Neuronal stem cell (in vitro differentiated cells): ENCODE measurements around the gene HEXD.

ENCODE experiments used
- DNase-seq: peaks from one replicate; pipeline ENCODE4 v3.0.0-alpha.2; 2013; ENCODE audit warnings: low spot score
- H2AFZ ChIP-seq: one replicate; pipeline ENCODE4 v1.6.1; 2013; ENCODE audit warnings: mild to moderate bottlenecking, low read length, inconsistent platforms
- H2AK5ac ChIP-seq: 2 replicates; pipeline ENCODE4 v1.6.1; 2013; ENCODE audit warnings: low read depth, mild to moderate bottlenecking, inconsistent platforms, low read length, moderate library complexity, mixed read lengths
- H2BK120ac ChIP-seq: 2 replicates; pipeline ENCODE4 v1.6.1; 2013; ENCODE audit warnings: low read depth, mild to moderate bottlenecking, inconsistent platforms, low read length, moderate library complexity, mixed read lengths
- H2BK12ac ChIP-seq: one replicate; pipeline ENCODE4 v1.6.1; 2013; ENCODE audit warnings: low read length, inconsistent platforms
- H2BK15ac ChIP-seq: 2 replicates; pipeline ENCODE4 v1.6.1; 2013; ENCODE audit warnings: mild to moderate bottlenecking, low read length, inconsistent platforms, mixed read lengths
- H2BK5ac ChIP-seq: one replicate; pipeline ENCODE4 v1.6.1; 2013; ENCODE audit warnings: inconsistent platforms, mild to moderate bottlenecking, low read length, moderate library complexity
- H3K14ac ChIP-seq: one replicate; pipeline ENCODE4 v1.6.1; 2013; ENCODE audit warnings: low read length, inconsistent platforms
- H3K18ac ChIP-seq: 2 replicates; pipeline ENCODE4 v1.6.1; 2013; ENCODE audit warnings: low read length, inconsistent platforms
- H3K23ac ChIP-seq: 2 replicates; pipeline ENCODE4 v1.6.1; 2013; ENCODE audit warnings: low read depth, mild to moderate bottlenecking, mixed read lengths, low read length, inconsistent platforms; ENCODE audit not compliant: poor library complexity
- H3K27ac ChIP-seq: replicated peaks from 3 replicates; pipeline ENCODE4 v1.5.1; 2013; ENCODE audit warnings: low read length, inconsistent platforms
- H3K27me3 ChIP-seq, 3 experiments: 2 replicates each; pipeline ENCODE4 v1.6.1; 2013; ENCODE audit warnings: low read length in 3 of 3, mild to moderate bottlenecking in 2 of 3, inconsistent platforms in 1 of 3, low read depth in 1 of 3, mixed read lengths in 1 of 3, moderate library complexity in 1 of 3; ENCODE audit not compliant: control insufficient read depth in 3 of 3, insufficient read depth in 3 of 3
- H3K36me3 ChIP-seq, 2 donors: replicated peaks in 1 of 2; 2 replicates each; pipeline ENCODE4 v1.6.1; 2013; ENCODE audit warnings: low read length in 2 of 2; ENCODE audit not compliant: control insufficient read depth in 2 of 2, insufficient read depth in 2 of 2
- H3K4ac ChIP-seq: 2 replicates; pipeline ENCODE4 v1.6.1; 2013; ENCODE audit warnings: inconsistent platforms, mild to moderate bottlenecking, low read length, moderate library complexity
- H3K4me1 ChIP-seq, 2 donors: 1 replicate in 1 of 2; 2 replicates in 1 of 2; pipeline ENCODE4 v1.6.1; 2013; ENCODE audit warnings: low read length in 2 of 2, low read depth in 1 of 2; ENCODE audit not compliant: control insufficient read depth in 2 of 2, insufficient read depth in 1 of 2
- H3K4me2 ChIP-seq: one replicate; pipeline ENCODE4 v1.6.1; 2013; ENCODE audit warnings: mild to moderate bottlenecking, low read length, inconsistent platforms; ENCODE audit not compliant: insufficient read depth, poor library complexity, severe bottlenecking
- H3K4me3 ChIP-seq, 2 donors: 2 replicates each; pipeline ENCODE4 v1.5.1; 2013; ENCODE audit warnings: low read length in 2 of 2, mild to moderate bottlenecking in 2 of 2, inconsistent platforms in 1 of 2, moderate library complexity in 1 of 2
- H3K79me1 ChIP-seq: one replicate; pipeline ENCODE4 v1.6.1; 2013; ENCODE audit warnings: low read depth, mild to moderate bottlenecking, inconsistent platforms, low read length, moderate library complexity
- H3K9ac ChIP-seq: one replicate; pipeline ENCODE4 v1.6.1; 2013; ENCODE audit warnings: mild to moderate bottlenecking, low read depth, low read length, inconsistent platforms; ENCODE audit not compliant: poor library complexity
- H3K9me3 ChIP-seq, 2 donors: replicated peaks in 1 of 2; 2 replicates each; pipeline versions ENCODE3 to v1.6.1; 2013; ENCODE audit warnings: low read length in 2 of 2, mild to moderate bottlenecking in 2 of 2, inconsistent platforms in 1 of 2, low read depth in 1 of 2, mixed read lengths in 1 of 2, moderate library complexity in 1 of 2; ENCODE audit not compliant: control insufficient read depth in 2 of 2, insufficient read depth in 1 of 2
- H4K8ac ChIP-seq: one replicate; pipeline ENCODE4 v1.6.1; 2013; ENCODE audit warnings: low read depth, mild to moderate bottlenecking, inconsistent platforms, low read length, moderate library complexity
- H4K91ac ChIP-seq: one replicate; pipeline ENCODE4 v1.6.1; 2013; ENCODE audit warnings: low read length, low read depth, mild to moderate bottlenecking, inconsistent platforms; ENCODE audit not compliant: poor library complexity
- WGBS, 2 donors: extraction: QIAGEN DNeasy Blood & Tissue Kit; methylation state at CpG; one replicate each; pipeline ENCODE4 v1.1.7; 2013; ENCODE audit warnings: missing lambda C conversion rate in 2 of 2, mixed read lengths in 1 of 2; ENCODE audit not compliant: insufficient read length in 2 of 2, insufficient replicate concordance in 1 of 2; ENCODE audit errors: extremely low coverage in 2 of 2; 5-methylcytosine and 5-hydroxymethylcytosine counted together

Gene HEXD

DNA sequence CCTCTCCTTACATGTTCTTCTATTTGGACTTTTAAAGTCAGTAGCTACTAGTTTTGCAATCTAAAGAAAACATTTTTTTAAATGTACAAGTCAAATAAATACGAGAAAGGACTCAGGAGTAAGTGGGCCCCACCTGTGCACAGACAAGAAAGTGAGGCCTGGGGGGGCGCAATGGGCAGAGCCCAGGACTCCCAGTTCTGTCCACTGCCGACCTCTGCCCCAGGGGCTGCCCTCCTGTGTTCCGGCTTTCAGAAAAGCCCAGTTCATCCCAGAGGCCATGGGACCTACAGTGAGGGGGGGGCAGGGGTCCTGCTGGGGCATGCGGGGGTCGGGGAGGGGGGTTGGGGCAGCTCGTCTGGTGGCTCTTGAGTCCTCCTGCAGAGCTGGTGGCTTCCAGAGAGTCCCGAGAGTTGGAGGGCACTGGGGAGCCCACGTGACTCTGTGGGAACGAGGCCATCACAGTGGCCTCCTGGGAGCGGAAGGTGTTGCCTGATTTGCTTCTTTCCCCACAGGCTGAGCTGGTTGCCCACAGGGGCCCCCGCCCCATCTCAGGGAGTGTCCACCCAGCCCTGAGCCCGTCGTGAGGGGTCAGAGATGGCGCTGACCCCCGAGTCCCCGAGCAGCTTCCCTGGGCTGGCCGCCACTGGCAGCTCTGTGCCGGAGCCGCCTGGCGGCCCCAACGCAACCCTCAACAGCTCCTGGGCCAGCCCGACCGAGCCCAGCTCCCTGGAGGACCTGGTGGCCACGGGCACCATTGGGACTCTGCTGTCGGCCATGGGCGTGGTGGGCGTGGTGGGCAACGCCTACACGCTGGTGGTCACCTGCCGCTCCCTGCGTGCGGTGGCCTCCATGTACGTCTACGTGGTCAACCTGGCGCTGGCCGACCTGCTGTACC, 44.2 kb upstream of the HEXD start:
- H3K23ac ChIP-seq, result peak overlapping the region; percentile 91
- peaks cover 6 to 39% (median 37%) of the 10 kb centered on the region in 3 experiments for H3K27me3 ChIP-seq
- H4K8ac ChIP-seq, result no peak overlapping the region
- no peak overlapping the region for H2BK120ac ChIP-seq
- H3K79me1 ChIP-seq, result peaks cover 8% of the 10 kb centered on the region
- no peak overlapping the region for H3K9ac ChIP-seq
- H3K4me3 ChIP-seq, result no peak overlapping the region
- H3K4ac ChIP-seq, result no peak overlapping the region
- no peak overlapping the region for H2BK5ac ChIP-seq
- H3K9me3 ChIP-seq, result peaks cover 3 to 5% of the 10 kb centered on the region in 2 donors
- H2BK12ac ChIP-seq, result peak overlapping the region; percentile 84
- peak overlapping the region; percentile 71 for H3K14ac ChIP-seq
- H3K27ac ChIP-seq, result no peak overlapping the region
- DNase-seq, result no peak
- peak overlapping the region; percentile 61 for H2AK5ac ChIP-seq
- H3K18ac ChIP-seq, result peak overlapping the region; percentile 57
- peak overlapping the region; percentile 98 for H2BK15ac ChIP-seq
- no peak overlapping the region for H3K4me2 ChIP-seq
- no peak overlapping the region for H2AFZ ChIP-seq
- H3K4me1 ChIP-seq, result peaks cover 10 to 16% of the 10 kb centered on the region in 2 donors
- no CpG with 5 or more reads among the region's 37 CpGs for WGBS, 2 donors
- H3K36me3 ChIP-seq, result no peaks in the 10 kb centered on the region
- H4K91ac ChIP-seq, result no peak overlapping the region

DNA sequence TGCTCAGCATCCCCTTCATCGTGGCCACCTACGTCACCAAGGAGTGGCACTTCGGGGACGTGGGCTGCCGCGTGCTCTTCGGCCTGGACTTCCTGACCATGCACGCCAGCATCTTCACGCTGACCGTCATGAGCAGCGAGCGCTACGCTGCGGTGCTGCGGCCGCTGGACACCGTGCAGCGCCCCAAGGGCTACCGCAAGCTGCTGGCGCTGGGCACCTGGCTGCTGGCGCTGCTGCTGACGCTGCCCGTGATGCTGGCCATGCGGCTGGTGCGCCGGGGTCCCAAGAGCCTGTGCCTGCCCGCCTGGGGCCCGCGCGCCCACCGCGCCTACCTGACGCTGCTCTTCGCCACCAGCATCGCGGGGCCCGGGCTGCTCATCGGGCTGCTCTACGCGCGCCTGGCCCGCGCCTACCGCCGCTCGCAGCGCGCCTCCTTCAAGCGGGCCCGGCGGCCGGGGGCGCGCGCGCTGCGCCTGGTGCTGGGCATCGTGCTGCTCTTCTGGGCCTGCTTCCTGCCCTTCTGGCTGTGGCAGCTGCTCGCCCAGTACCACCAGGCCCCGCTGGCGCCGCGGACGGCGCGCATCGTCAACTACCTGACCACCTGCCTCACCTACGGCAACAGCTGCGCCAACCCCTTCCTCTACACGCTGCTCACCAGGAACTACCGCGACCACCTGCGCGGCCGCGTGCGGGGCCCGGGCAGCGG, 43.4 kb upstream of the HEXD start:
- H3K14ac ChIP-seq, result peak overlapping the region; percentile 71
- H3K79me1 ChIP-seq, result peaks cover 8% of the 10 kb centered on the region
- no peak for DNase-seq
- WGBS, 2 donors, result no CpG with 5 or more reads among the region's 79 CpGs
- no peaks in the 10 kb centered on the region for H3K36me3 ChIP-seq
- H3K27ac ChIP-seq, result no peak overlapping the region
- H3K4ac ChIP-seq, result no peak overlapping the region
- H2BK12ac ChIP-seq, result peak overlapping the region; percentile 84
- no peak overlapping the region for H3K4me2 ChIP-seq
- no peak overlapping the region for H2AFZ ChIP-seq
- H3K18ac ChIP-seq, result peak overlapping the region; percentile 57
- no peak overlapping the region for H2BK120ac ChIP-seq
- peak overlapping the region; percentile 99 for H2AK5ac ChIP-seq
- peaks cover 0 to 5% of the 10 kb centered on the region in 2 donors for H3K9me3 ChIP-seq
- H3K23ac ChIP-seq, result peak overlapping the region; percentile 91
- H3K4me1 ChIP-seq, result peaks cover 10 to 16% of the 10 kb centered on the region in 2 donors
- H3K27me3 ChIP-seq, result peaks cover 6 to 39% (median 32%) of the 10 kb centered on the region in 3 experiments
- no peak overlapping the region for H3K4me3 ChIP-seq
- no peak overlapping the region for H4K8ac ChIP-seq
- H4K91ac ChIP-seq, result no peak overlapping the region
- no peak overlapping the region for H2BK5ac ChIP-seq
- peak overlapping the region; percentile 98 for H2BK15ac ChIP-seq
- H3K9ac ChIP-seq, result no peak overlapping the region

DNA sequence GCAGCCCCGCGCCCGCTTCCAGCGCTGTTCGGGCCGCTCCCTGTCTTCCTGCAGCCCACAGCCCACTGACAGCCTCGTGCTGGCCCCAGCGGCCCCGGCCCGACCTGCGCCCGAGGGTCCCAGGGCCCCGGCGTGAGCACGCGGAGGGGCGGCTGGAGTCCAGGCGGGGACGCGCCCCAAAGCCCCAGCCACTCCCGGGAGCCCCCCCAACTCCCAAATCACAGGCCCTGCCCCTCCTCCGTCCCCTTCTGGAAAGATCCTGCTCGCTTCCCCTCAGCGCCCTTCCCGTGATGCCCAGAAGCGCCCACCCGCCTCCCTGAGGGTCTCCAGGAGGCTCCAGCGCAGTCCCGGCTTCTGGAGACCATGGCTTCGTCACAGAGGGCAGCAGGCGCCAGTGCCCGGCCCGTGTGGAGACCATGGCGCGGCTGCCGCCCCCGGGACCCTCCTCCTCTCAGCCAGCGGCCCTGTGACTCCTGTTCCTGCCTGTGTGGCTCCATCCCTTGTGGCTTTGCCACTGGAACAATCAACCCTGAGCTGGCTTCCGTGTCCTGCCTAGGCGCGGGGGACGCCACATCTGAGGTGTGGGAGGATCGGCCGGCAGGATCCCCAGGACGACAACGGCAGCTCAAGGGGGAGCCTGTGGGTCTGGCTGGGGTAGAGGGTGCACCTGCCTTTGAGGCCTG, 42.6 kb upstream of the HEXD start:
- Histone ChIP-seq H3K4ac (peak overlapping the region; percentile 66), H3K4me3 (no peak overlapping the region), H3K27me3 (peaks cover 6 to 36% (median 27%) of the 10 kb centered on the region in 3 experiments), H3K9me3 (peaks cover 0 to 5% of the 10 kb centered on the region in 2 donors), H4K8ac (no peak overlapping the region), H3K36me3 (no peaks in the 10 kb centered on the region), H3K4me1 (peaks cover 10 to 16% of the 10 kb centered on the region in 2 donors), H2AFZ (no peak overlapping the region), H2BK12ac (peak overlapping the region; percentile 98), H3K79me1 (peaks cover 8% of the 10 kb centered on the region), H2BK120ac (no peak overlapping the region), H3K23ac (peak overlapping the region; percentile 65), H3K27ac (no peak overlapping the region), H3K4me2 (no peak overlapping the region), H3K14ac (peak overlapping the region; percentile 38), H2BK15ac (peak overlapping the region; percentile 98), H2BK5ac (no peak overlapping the region), H3K18ac (peak overlapping the region; percentile 74), H4K91ac (peak overlapping the region; percentile 30), H2AK5ac (peak overlapping the region; percentile 99), H3K9ac (no peak overlapping the region)
- WGBS, 2 donors, result no CpG with 5 or more reads among the region's 46 CpGs
- DNase-seq, result no peak
